Activated T-cell treated with anti-CD3 and anti-CD28 coated beads, Interleukin-2, amount 50 U/mL, for 72 hours (primary cell): ENCODE measurements around the gene TUBA4B. TPM values are rescaled to one million over a fixed set of nuclear protein-coding genes. Genes with fewer than 3 reads are reported as not detected.
A peak's percentile ranks its signal among the peaks of the same experiment; 100 is the strongest.
"Not testable (repeated sequence)": the region's sequence is repeated elsewhere in the genome, so short reads cannot be mapped to it uniquely, and the experiment has no call there.

ENCODE experiments used
- ATAC-seq, 2 donors: fragments of 150-1000 bp; cut with Tn5 transposase; replicated peaks in 1 of 2; 2 replicates each; pipeline ENCODE4 v1.10.0; 2021; ENCODE audit warnings: moderate library complexity in 2 of 2, mild to moderate bottlenecking in 1 of 2
- DNase-seq, 2 donors: peaks; one replicate each; pipeline ENCODE4 v3.0.0; 2021 to 2022; ENCODE audit warnings: mixed read lengths in 1 of 2
- H3K27ac Mint-ChIP-seq: one replicate; pipeline ENCODE4 v1.8.0; 2022; ENCODE audit warnings: mild to moderate bottlenecking, moderate library complexity, mixed read lengths
- H3K27me3 Mint-ChIP-seq: one replicate; pipeline ENCODE4 v1.8.0; 2022; ENCODE audit warnings: low read depth, mixed read lengths
- H3K36me3 Mint-ChIP-seq, 2 donors: one replicate each; pipeline ENCODE4 v1.8.0; 2022; ENCODE audit warnings: mixed read lengths in 2 of 2, mild to moderate bottlenecking in 1 of 2; ENCODE audit not compliant: insufficient read depth in 2 of 2
- H3K4me1 Mint-ChIP-seq: one replicate; pipeline ENCODE4 v1.8.0; 2022; ENCODE audit warnings: low read depth, mixed read lengths
- H3K4me3 Mint-ChIP-seq, 2 donors: one replicate each; pipeline ENCODE4 v1.8.0; 2022; ENCODE audit warnings: mild to moderate bottlenecking in 2 of 2, mixed read lengths in 2 of 2, moderate library complexity in 2 of 2
- H3K9me3 Mint-ChIP-seq, 2 donors: one replicate each; pipeline ENCODE4 v1.8.0; 2022; ENCODE audit warnings: mixed read lengths in 2 of 2
- total RNA-seq, 2 donors: library from RNA; stranded (reverse); gene quantifications; one replicate each; pipeline ENCODE4 v1.2.3, GENCODE V29; 2022

TUBA4B gene
- total RNA-seq, 2 donors from 2014 or later: not detected

DNA sequence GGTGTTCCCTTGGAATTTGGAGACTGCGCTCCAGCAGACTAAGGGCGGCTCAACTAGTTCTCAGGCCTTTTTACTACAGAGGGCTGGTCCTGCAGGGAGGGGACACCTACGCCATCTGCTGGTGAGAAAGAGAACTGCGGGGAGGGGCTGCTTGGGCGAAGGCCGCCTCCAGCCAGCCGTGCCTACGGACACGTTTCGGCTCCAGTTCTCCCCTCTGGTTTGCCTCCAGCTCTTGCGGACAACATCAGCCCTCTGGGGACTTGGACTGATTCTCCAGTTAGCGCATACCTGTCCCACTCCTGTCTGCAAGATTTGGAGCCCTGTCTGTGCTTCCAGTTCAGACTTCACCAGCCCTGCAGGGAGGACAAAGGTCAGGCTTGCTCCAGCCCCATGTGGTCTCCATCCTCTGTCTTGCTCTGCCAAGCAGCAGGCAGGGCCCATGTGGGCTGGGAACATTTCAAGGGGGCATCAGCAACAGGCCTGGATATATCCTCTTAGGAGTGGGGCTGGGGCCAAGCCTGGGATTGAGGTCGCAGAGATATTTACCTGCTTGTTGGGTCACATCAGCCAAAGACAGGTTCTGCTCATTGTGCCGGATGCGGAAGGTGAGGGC is 45.8 kb downstream of the TUBA4B start:
- Mint-ChIP-seq H3K36me3 (no peaks in the 10 kb centered on the region), H3K4me1 (peaks cover 20% of the 10 kb centered on the region), H3K27ac (no peak overlapping the region), H3K4me3 (peak overlapping the region; percentile 15 to 27), H3K9me3 (no peaks in the 10 kb centered on the region), H3K27me3 (peaks cover 29% of the 10 kb centered on the region)
- peak; percentile 89 to 92 for DNase-seq
- peak; percentile 59 to 64 for ATAC-seq

DNA sequence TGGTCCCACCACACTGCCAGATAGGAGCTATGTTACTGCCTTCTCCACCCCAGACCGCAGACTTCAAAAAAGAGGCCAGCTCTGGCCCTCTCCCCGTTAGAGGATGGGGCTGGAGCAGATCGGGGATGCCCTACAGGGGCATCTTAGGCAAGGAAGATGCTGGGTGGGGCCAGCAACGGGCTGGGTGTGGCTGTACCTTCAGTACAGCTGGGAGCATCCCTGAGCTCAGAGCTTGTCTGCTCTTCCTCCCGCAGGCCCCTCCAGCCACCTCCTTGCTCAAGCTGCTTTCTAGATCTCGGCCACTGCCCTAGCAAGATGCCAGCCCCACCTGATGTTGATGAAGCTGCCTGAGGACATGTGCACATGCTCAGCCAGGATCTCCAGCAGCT is 46.3 kb downstream of the TUBA4B start:
- Mint-ChIP-seq H3K27me3 (peaks cover 33% of the 10 kb centered on the region), H3K4me3 (peak overlapping the region; percentile 15 to 27), H3K4me1 (peaks cover 15% of the 10 kb centered on the region), H3K27ac (no peak overlapping the region), H3K36me3 (no peaks in the 10 kb centered on the region), H3K9me3 (no peaks in the 10 kb centered on the region)
- DNase-seq (no peak), ATAC-seq (no peak)

DNA sequence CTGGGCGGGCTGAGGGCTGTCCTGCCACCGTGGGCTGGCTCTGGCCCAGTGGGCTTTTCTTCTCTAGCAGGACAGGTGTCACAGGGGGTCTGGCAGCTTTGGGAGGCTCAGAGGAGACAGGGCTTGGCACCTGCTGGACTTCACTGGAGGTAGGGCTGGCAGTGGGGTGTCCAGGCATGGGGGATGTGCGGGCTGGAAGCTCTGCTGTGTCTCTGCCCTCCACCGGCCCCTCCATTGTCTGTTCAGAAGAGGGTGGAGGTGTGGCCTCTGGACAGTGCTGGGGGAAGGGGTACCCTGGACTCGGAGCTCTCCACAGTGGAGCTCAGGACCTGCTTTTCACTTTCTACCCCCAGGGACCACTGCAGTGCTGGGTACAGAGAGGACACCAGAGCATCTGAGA is 47.0 kb downstream of the TUBA4B start:
- no peak overlapping the region for H3K4me3 Mint-ChIP-seq
- no peaks in the 10 kb centered on the region for H3K36me3 Mint-ChIP-seq
- H3K27me3 Mint-ChIP-seq: peaks cover 39% of the 10 kb centered on the region
- peaks cover 11% of the 10 kb centered on the region for H3K4me1 Mint-ChIP-seq
- H3K9me3 Mint-ChIP-seq: no peaks in the 10 kb centered on the region
- no peak overlapping the region for H3K27ac Mint-ChIP-seq
- DNase-seq: no peak
- ATAC-seq: no peak

DNA sequence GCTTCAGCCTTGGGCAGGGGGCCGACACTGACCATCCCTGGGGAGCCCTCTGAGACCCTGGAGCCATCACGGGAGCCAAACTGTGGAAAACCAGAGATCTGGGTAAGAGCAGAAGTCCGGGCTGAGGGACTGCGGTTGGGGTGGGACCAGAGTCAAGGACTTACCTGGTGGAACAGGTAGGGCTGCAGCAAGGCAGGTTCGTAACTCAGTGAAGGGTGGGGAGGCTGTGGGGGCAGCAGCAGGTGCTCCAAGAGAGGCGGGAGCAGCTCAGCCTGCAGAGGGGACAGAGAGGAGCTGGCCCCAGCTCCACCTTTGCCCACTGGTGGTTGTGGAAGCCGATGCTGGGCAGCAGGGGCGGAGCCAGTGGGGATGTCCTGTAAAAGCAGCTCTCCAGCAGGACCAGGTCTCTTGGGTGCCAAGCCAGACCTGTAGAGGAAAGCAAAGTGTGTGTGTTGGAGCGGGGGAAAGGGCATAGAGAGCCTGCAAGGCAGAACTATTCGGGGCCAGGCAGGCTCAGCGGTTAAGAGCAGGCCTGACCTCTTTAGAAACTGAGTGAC is 49.4 kb downstream of the TUBA4B start:
- Mint-ChIP-seq H3K9me3 (no peaks in the 10 kb centered on the region), H3K27ac (no peak overlapping the region), H3K4me1 (peaks cover 4% of the 10 kb centered on the region)

DNA sequence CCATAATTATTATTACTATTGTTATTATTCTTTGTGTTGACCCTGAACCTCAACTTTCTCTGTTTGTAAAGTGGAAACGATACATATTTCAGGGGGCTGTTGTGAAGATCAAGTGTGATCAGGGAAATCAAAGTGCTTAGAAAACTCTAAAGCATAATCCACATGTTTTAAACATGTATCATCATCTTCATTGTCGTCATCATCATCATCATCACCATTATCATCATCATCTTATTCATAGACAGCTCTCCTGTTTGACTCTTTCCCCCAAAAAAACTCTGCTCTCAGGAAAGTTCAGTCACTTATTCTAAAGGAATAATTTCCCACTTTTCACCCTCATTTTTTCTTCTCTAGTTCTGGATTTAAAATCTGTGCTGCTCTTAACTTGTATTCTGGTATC is 51.2 kb downstream of the TUBA4B start:
- H3K9me3 Mint-ChIP-seq: no peaks in the 10 kb centered on the region
- DNase-seq: no peak
- no peak overlapping the region for H3K4me3 Mint-ChIP-seq
- H3K27ac Mint-ChIP-seq: no peak overlapping the region
- no peaks in the 10 kb centered on the region for H3K36me3 Mint-ChIP-seq
- H3K4me1 Mint-ChIP-seq: peaks cover 10% of the 10 kb centered on the region
- ATAC-seq: no peak
- H3K27me3 Mint-ChIP-seq: peaks cover 58% of the 10 kb centered on the region

More for the DNA sequence above, 49.4 kb downstream of the TUBA4B start:
- H3K4me3 Mint-ChIP-seq: no peak overlapping the region
- ATAC-seq: no peak
- no peaks in the 10 kb centered on the region for H3K36me3 Mint-ChIP-seq
- no peak for DNase-seq
- H3K27me3 Mint-ChIP-seq: peaks cover 53% of the 10 kb centered on the region

DNA sequence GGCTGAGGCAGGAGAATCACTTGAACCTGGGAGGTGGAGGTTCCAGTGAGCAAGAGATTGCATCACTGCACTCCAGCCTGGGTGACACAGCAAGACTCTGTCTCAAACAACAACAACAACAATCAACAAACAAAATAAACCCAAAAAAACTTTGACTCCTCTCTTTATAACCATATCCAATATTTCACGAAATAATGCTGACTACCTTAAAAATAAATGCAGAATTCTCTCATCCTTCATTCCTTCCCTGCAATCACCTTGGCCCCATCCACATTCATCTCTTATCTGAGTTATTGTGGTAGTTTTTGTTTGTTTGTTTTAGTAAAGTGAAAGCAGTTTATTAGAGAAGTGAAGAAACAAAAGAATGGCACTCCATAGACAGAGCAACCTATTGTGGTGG is 53.0 kb downstream of the TUBA4B start:
- Mint-ChIP-seq H3K4me3 (no peak overlapping the region), H3K4me1 (peaks cover 10% of the 10 kb centered on the region), H3K36me3 (no peaks in the 10 kb centered on the region), H3K9me3 (no peaks in the 10 kb centered on the region), H3K27ac (no peak overlapping the region), H3K27me3 (peaks cover 70% of the 10 kb centered on the region)
- DNase-seq: no peak
- ATAC-seq: no peak

DNA sequence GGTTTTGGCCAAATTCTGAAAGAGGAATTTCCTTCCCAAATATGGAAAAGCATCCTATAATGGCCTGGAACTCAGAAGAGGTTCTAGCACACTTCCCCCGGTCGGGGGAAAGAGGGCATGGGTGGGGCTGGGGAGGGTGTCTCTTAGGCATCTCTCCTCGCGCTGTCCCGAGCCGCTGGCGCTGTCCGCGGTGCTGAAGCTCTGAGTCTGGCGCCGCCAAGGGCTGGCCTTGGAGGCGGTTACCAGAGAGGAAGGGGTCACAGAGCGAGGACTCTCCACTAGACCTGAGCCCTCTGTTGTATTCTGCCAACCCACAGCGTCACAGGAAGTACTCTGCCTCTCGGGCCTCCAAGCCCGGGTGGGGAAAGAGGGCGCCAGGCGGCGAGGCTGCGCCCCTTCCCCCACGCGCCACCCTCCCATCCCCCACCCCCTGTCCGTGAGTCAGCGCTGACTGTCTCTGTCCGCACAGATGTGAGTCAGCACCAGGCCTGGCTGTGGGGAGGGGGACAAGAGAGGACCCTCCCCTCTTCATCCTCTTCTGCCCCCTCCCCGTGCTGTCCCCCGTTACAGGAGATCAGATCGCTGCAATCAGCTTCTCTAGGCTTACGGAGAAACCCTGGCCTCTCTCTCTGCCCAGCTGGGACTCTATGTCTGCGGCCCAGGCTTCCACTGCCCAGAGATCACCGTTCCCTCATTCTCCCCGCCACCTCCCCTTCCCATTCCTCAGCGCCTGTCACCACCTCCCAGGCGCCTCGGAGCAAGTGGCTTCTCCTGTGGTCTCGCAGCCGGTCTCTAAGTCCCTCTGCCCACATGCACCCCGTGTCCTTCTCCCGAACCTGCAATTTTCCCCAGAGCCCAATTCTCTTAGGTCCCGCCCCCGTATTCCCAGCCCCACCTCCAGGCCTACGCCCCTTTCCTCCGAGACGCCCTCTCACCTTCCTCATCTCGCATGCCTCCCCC is 55.4 kb downstream of the TUBA4B start:
- Mint-ChIP-seq H3K4me3 (peak overlapping the region in 1 of 2 donors; percentile 59), H3K36me3 (no peaks in the 10 kb centered on the region), H3K27ac (no peak overlapping the region), H3K9me3 (no peaks in the 10 kb centered on the region), H3K27me3 (peaks cover 59% of the 10 kb centered on the region), H3K4me1 (peaks cover 10% of the 10 kb centered on the region)
- peak; percentile 80 to 81 for DNase-seq
- peak; percentile 86 to 89 for ATAC-seq

DNA sequence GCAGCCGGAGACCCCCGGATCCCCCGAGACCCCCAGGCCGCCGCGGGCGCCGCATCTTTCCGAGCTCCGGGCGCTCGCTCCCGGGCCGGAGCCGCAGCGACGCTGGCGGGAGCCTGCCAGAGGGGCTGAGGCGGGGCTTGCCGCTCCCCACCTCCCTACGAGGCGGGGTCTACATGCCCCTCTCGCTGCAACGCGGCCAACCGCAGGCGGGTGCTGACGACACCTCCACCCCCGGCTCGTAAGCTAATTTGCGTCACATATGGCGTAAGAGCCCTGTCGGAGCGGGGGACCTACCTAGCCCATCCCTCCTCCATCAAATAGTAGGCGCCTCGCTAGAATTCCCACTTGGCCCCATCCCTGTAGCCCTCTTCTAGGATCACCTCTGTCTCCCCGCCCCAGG is 56.2 kb downstream of the TUBA4B start, which contains the start of gene PTPRN:
Gene PTPRN (minus strand): TSS at position 124 of the 400 bp plus-strand sequence. CDS start 69 bp downstream, at position 55.
- H3K36me3 Mint-ChIP-seq: no peaks in the 10 kb centered on the region
- H3K27me3 Mint-ChIP-seq: peaks cover 54% of the 10 kb centered on the region
- no peak within 1 kb of the TSS for H3K27ac Mint-ChIP-seq
- H3K4me1 Mint-ChIP-seq: peaks cover 10% of the 10 kb centered on the region
- H3K4me3 Mint-ChIP-seq: peak within 1 kb of the TSS in 1 of 2 donors; percentile 59
- no peaks in the 10 kb centered on the region for H3K9me3 Mint-ChIP-seq
- DNase-seq: no peak
- ATAC-seq: peak; percentile 32 to 33

DNA sequence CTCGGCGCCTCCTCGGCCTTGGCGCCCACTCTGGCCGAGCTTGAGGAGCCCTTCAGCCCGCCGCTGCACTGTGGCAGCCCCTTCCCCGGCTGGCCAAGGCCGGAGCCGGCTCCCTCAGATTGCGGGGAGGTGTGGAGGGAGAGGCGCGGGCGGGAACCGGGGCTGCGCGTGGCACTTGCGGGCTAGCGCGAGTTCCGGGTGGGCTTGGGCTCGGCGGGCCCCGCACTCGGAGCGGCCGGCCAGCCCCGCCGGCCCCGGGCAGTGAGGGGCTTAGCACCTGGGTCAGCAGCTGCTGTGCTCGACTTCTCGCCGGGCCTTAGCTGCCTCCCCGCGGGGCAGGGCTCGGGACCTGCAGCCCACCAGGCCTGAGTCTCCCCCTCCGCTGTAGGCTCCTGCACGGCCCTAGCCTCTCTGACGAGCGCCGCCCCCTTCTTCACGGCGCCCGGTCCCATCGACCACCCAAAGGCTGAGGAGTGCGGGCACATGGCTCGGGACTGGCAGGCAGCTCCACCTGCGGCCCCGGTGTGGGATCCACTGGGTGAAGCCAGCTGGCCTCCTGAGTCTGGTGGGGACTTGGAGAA is 59.7 kb downstream of the TUBA4B start:
- H3K4me3 Mint-ChIP-seq, H3K4me1 Mint-ChIP-seq, ATAC-seq, H3K27ac Mint-ChIP-seq, H3K9me3 Mint-ChIP-seq, DNase-seq, H3K36me3 Mint-ChIP-seq: not testable (repeated sequence)
- H3K27me3 Mint-ChIP-seq: peaks cover 24% of the 10 kb centered on the region

DNA sequence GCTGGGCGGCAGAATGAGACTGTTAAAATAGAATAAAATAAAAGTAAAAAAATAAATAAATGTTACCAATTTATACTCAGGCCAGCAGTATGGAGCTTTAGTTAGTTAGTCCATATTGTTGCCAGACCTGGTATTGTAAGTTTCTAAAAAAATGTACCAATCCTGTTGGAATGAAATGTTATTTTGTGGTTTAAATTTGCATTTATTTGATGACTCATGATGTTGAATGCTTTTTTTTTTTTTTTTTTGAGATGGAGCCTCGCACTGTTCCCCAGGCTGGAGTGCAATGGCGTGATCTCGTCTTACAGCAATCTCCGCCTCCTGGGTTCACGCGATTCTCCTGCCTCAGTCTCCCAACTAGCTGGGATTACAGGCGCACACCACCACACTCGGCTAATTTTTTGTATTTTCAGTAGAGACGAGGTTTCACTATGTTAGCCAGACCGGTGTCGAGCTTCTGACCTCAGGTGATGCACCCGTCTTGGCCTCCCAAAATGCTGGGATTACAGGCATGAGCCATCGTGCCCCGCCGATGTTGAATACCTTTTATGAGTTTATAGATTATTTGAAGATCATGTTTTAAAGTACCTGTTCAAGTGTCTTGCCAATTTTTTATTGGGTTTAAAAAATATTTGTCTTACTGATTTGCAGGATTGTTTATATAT is 61.9 kb downstream of the TUBA4B start:
- DNase-seq: no peak
- no peak for ATAC-seq
- H3K4me1 Mint-ChIP-seq: no peaks in the 10 kb centered on the region
- H3K9me3 Mint-ChIP-seq: no peaks in the 10 kb centered on the region
- H3K27me3 Mint-ChIP-seq: peaks cover 16% of the 10 kb centered on the region
- no peak overlapping the region for H3K27ac Mint-ChIP-seq
- no peaks in the 10 kb centered on the region for H3K36me3 Mint-ChIP-seq
- no peak overlapping the region for H3K4me3 Mint-ChIP-seq
